Right cardiac atrium (tissue), 5 donors: ENCODE data around the gene ZNF844. TPM values are rescaled to one million over a fixed set of nuclear protein-coding genes. Genes with fewer than 3 reads are reported as not detected.
"Not testable (repeated sequence)": the region's sequence is repeated elsewhere in the genome, so short reads cannot be mapped to it uniquely, and the experiment has no call there.

Source experiments
- ATAC-seq, 2 donors: fragments of 200-7000 bp; cut with Tn5 transposase; one replicate each; pipeline versions ENCODE4 v1.8.0 to v1.9.1; 2020; ENCODE audit warnings: moderate library complexity in 2 of 2, mild to moderate bottlenecking in 1 of 2
- DNase-seq, 3 donors: peaks; one replicate each; pipeline ENCODE4 v3.0.0-alpha.2; 2020
- H3K27ac ChIP-seq: one replicate; pipeline ENCODE4 v1.5.1; 2013; ENCODE audit warnings: mild to moderate bottlenecking, low read length, control low read depth, moderate library complexity
- H3K27me3 ChIP-seq: one replicate; pipeline ENCODE4 v1.6.1; 2013; ENCODE audit not compliant: control insufficient read depth, insufficient read depth
- H3K4me1 ChIP-seq: one replicate; pipeline ENCODE4 v1.6.1; 2013; ENCODE audit warnings: low read length; ENCODE audit not compliant: control insufficient read depth, insufficient read depth
- H3K4me3 ChIP-seq: one replicate; pipeline ENCODE4 v1.5.1; 2013; ENCODE audit warnings: low read length, control low read depth
- H3K9me3 ChIP-seq: one replicate; pipeline ENCODE4 v1.6.1; 2013; ENCODE audit warnings: low read length; ENCODE audit not compliant: control insufficient read depth
- WGBS: extraction: QIAGEN DNeasy Blood & Tissue Kit; methylation state at CpG from one replicate; pipeline ENCODE4 v1.1.7; 2013; 5-methylcytosine and 5-hydroxymethylcytosine counted together
- intact Hi-C, 4 donors: fragments of 100-400 bp; cut with DNase I; formaldehyde crosslinking; loops; one replicate each; pipeline versions ENCODE4 v1.11.0 to v1.14.0; 2022 to 2023
- polyA plus RNA-seq: library from polyadenylated mRNA; stranded (reverse); fragments of 200-250 nt; gene quantifications from one replicate; pipeline ENCODE4 v1.2.3, GENCODE V29; 2013
- total RNA-seq, 4 donors: library from RNA; stranded (reverse); fragmentation: NEBNext Ultra II Directional; extraction: Animal tissue kit (Norgen Biotek cat#: 25700); gene quantifications; one replicate each; pipeline ENCODE4 v1.2.1, GENCODE V29; 2021
- donor health status: healthy with polysubstance abuse.
- donor health status: DM: no; HTN: yes; CAD: no.
- donor health status: DM: no; HTN: no; CAD: no.
- donor health status: DM: no; HTN: yes; CAD: no; lungs with severe emphysema.
- donor health status: DM: yes; HTN: yes; CAD: no.

ZNF844 gene
- total and polyA plus RNA-seq, 5 donors = 5.6 to 14.7 (median 13.5) TPM

DNA sequence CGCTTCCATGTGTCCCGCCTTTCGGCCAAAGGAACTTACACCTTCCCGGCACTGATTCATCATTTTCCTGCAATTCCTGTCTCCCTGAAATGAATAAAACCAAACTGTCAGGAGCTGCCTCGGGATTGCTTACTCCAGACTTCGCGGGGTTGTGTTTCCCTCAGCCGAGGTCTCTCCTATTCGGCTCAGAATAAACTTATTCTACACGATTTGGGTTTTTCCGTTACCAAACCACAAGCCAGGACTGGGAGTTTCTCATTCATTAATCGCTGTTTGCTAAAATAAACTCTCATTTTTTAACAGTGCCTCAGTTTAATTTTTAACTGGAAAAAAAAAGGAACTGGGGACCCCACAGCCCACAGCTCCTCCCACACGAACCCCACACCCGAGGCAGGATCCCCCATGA, 12.4 kb upstream of the ZNF844 start:
- H3K4me3 ChIP-seq = peak overlapping the region; percentile 79
- no peak overlapping the region for H3K27ac ChIP-seq
- no peaks in the 10 kb centered on the region for H3K4me1 ChIP-seq
- H3K27me3 ChIP-seq = no peaks in the 10 kb centered on the region
- intact Hi-C loops = loop anchor here in 1 of 4 donors (10.0 kb wide), 1 partner anchor 93 kb away; the partner anchor contains the start of gene ZNF20
- H3K9me3 ChIP-seq = no peaks in the 10 kb centered on the region
- ATAC-seq (no peak), DNase-seq (no peak)
- WGBS = under 1% methylated on average over 14 of the region's 14 CpGs

DNA sequence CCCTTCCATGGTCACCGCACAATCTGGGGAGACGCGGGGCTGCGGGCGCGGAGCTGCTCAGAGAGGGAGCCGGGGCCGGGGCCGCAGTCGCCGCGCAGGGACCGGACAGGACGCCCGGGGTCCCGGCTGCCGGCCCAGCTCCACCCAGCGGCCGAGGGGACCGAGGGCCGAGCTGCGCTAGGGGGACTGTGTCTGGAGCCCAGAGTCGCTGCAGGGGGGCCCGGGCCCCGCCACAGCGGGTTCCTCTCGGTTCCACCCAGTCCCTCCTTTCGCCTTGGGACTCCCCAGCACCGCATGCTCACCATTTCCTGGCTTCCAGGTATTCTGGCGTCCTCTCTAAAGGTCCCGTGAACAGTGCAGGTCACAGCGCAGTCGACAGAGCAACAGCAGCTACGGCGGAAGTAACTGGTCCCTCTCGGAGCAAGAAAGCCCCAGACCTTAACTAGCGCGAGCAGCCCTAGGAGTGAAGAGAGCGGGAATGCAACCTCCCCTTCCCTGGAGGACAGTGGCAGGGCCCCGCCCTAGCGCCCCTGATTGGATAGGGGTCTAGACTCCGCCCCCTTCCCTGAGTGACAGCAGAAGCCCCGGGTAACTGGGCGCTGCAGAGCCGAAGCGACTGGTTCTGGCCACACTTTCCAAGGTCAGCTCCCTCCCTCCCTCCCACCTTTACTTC, 11.9 kb upstream of the ZNF844 start, which contains the start of gene ZNF878:
Gene ZNF878, minus strand, starts transcription at position 465 of the 673 bp plus-strand sequence. Its CDS starts 160 bp downstream, at position 305.
- peak; percentile 92 to 96 (median 95) for DNase-seq
- H3K27me3 ChIP-seq = no peaks in the 10 kb centered on the region
- under 1% methylated on average over 46 of the region's 46 CpGs for WGBS
- H3K27ac ChIP-seq = peak within 1 kb of the TSS; percentile 49
- peak within 1 kb of the TSS; percentile 79 for H3K4me3 ChIP-seq
- no peaks in the 10 kb centered on the region for H3K9me3 ChIP-seq
- intact Hi-C loops = loop anchor here in 1 of 4 donors (10.0 kb wide), 1 partner anchor 92 kb away; the partner anchor contains the start of gene ZNF20
- ATAC-seq = peak; percentile 100
- H3K4me1 ChIP-seq = no peaks in the 10 kb centered on the region

DNA sequence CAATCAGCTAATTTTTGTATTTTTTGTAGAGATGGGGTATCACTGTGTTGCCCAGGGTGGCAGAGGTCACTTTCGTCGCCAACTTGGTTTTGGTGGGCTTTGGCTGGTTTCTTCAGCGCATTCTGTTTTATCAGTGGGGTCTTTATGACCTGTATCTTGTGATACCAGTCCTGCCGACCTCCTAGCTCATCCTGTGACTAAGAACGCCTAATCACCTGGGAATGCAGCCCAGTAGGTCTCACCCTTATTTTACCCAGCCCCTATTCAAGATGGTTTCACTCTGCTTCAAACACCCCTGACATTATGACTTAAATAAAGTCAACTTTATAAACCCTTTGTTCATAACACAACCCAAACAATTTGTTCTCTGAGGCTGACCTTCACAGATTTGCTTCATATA, 8.7 kb upstream of the ZNF844 start:
- DNase-seq (no peak), ATAC-seq (no peak)
- Histone ChIP-seq H3K4me3 (no peak overlapping the region), H3K27me3 (no peaks in the 10 kb centered on the region), H3K27ac (no peak overlapping the region), H3K4me1 (no peaks in the 10 kb centered on the region), H3K9me3 (no peaks in the 10 kb centered on the region)
- 75% methylated on average over 5 of the region's 5 CpGs for WGBS
- intact Hi-C loops = loop anchor here in 2 of 4 donors (5.0 to 10.0 kb wide), 2 partner anchors 87 to 89 kb away; partner anchors contain the start of gene ZNF20 (in 2 of the 2)

- no peak for DNase-seq
- no peak overlapping the region for H3K27ac ChIP-seq
- H3K4me3 ChIP-seq = peak overlapping the region; percentile 40
- no peaks in the 10 kb centered on the region for H3K4me1 ChIP-seq
- H3K9me3 ChIP-seq = peaks cover 30% of the 10 kb centered on the region
- intact Hi-C loops = no loop called here
- 87% methylated on average over 3 of the region's 3 CpGs for WGBS
- H3K27me3 ChIP-seq = no peaks in the 10 kb centered on the region
- no peak for ATAC-seq
These were observed 11.1 kb downstream of the ZNF844 start for GRCh38 chr19:12075538-12076139.

DNA sequence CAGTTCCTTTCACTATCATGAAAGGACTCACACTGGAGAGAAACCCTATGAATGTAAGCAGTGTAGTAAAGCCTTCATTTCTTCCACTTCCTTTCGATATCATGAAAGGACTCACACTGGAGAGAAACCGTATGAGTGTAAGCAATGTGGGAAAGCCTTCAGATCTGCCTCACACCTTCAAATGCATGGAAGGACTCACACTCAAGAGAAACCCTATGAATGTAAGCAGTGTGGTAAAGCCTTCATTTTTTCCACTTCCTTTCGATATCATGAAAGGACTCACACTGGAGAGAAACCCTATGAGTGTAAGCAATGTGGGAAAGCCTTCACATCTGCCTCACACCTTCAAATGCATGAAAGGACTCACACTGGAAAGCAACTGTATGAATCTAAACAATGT, 11.8 kb downstream of the ZNF844 start:
- H3K9me3 ChIP-seq = peaks cover 30% of the 10 kb centered on the region
- intact Hi-C loops, ATAC-seq, H3K27ac ChIP-seq, H3K27me3 ChIP-seq, H3K4me3 ChIP-seq, H3K4me1 ChIP-seq, DNase-seq: not testable (repeated sequence)
- 97% methylated on average over 3 of the region's 3 CpGs for WGBS

DNA sequence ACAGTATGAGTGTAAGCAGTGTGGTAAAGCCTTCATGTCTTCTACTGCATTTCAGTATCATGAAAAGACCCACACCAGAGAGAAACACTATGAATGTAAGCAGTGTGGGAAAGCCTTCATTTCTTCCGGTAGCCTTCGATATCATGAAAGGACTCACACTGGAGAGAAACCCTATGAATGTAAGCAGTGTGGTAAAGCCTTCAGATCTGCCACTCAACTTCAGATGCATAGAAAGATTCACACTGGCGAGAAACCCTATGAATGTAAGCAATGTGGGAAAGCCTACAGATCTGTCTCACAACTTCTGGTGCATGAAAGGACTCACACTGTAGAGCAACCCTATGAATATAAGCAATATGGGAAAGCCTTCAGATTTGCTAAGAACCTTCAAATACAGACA, 12.8 kb downstream of the ZNF844 start:
- Histone ChIP-seq H3K4me1 (no peaks in the 10 kb centered on the region), H3K27ac (no peak overlapping the region), H3K27me3 (no peaks in the 10 kb centered on the region), H3K9me3 (peaks cover 30% of the 10 kb centered on the region), H3K4me3 (no peak overlapping the region)
- DNase-seq (no peak), ATAC-seq (no peak)
- intact Hi-C loops = no loop called here
- WGBS = over 99% methylated on average over 3 of the region's 3 CpGs

DNA sequence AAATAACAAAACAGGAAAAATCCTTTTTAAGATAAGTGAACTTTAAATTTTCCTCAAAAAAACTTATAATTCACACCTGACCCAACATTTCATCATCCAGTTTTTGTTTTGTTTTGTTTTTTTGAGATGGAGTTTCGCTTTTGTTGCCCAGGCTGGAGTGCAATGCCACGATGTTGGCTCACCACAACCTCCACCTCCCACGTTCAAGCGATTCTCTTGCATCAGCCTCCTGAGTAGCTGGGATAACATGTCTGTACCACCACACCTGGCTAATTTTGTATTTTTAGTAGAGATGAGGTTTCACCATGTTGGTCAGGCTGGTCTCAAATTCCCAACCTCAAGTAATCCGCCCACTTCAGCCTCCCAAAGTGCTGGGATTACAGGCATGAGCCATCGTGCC, 18.8 kb downstream of the ZNF844 start:
- intact Hi-C loops, H3K4me3 ChIP-seq, H3K9me3 ChIP-seq, H3K27me3 ChIP-seq, DNase-seq, ATAC-seq, H3K27ac ChIP-seq, H3K4me1 ChIP-seq: not testable (repeated sequence)
- 97% methylated on average over 6 of the region's 6 CpGs for WGBS

- no peak for ATAC-seq
- intact Hi-C loops = no loop called here
- no peaks in the 10 kb centered on the region for H3K4me1 ChIP-seq
These were observed 20.7 kb downstream of the ZNF844 start for GRCh38 chr19:12085074-12085818.

GRCh38 chr19:12090807-12091206, 26.3 kb downstream of the ZNF844 start:
- WGBS = 48% methylated on average over 5 of the region's 5 CpGs
- intact Hi-C loops = loop anchor here in 1 of 4 donors (5.0 kb wide), 1 partner anchor 51 kb away; the partner anchor contains the start of gene ZNF20
- ATAC-seq = peak; percentile 32 to 65

More at GRCh38 chr19:12085074-12085818, 20.7 kb downstream of the ZNF844 start:
- no peak for DNase-seq
- Histone ChIP-seq H3K4me3 (no peak overlapping the region), H3K9me3 (no peaks in the 10 kb centered on the region), H3K27me3 (no peaks in the 10 kb centered on the region), H3K27ac (no peak overlapping the region)
- 93% methylated on average over 5 of the region's 5 CpGs for WGBS

GRCh38 chr19:12092065-12092867, 27.7 kb downstream of the ZNF844 start:
- under 1% methylated on average over 53 of the region's 53 CpGs for WGBS
- Histone ChIP-seq H3K4me3 (peak overlapping the region; percentile 67), H3K9me3 (no peaks in the 10 kb centered on the region), H3K4me1 (no peaks in the 10 kb centered on the region), H3K27me3 (no peaks in the 10 kb centered on the region), H3K27ac (peak overlapping the region; percentile 38)
- intact Hi-C loops = loop anchor here in 1 of 4 donors (5.0 kb wide), 1 partner anchor 50 kb away; the partner anchor contains the start of gene ZNF20
- DNase-seq (peak; percentile 92 to 96 (median 95)), ATAC-seq (peak; percentile 99)

More at GRCh38 chr19:12090807-12091206, 26.3 kb downstream of the ZNF844 start:
- DNase-seq = peak; percentile 63 to 82 (median 72)
- no peak overlapping the region for H3K27ac ChIP-seq
- no peaks in the 10 kb centered on the region for H3K4me1 ChIP-seq
- H3K4me3 ChIP-seq = no peak overlapping the region
- H3K9me3 ChIP-seq = no peaks in the 10 kb centered on the region
- no peaks in the 10 kb centered on the region for H3K27me3 ChIP-seq
